Stimulated activated naive CD4-positive, alpha-beta T cell (primary cell): ENCODE measurements around the gene C20orf141.
"Not testable (repeated sequence)": the region's sequence is repeated elsewhere in the genome, so short reads cannot be mapped to it uniquely, and the experiment has no call there.

ENCODE experiments used
- DNase-seq, 6 experiments: peaks; one replicate each; lab custom pipeline; 2025; lab: John Stamatoyannopoulos, UW

Gene C20orf141

GRCh38 chr20:2799688-2800520 lies 14.9 kb upstream of the C20orf141 start:
- no peak for DNase-seq

- peak in 1 of 6 experiments; percentile 6 for DNase-seq
Observed at GRCh38 chr20:2800521-2801285, 14.1 kb upstream of the C20orf141 start, which contains the start of gene CPXM1. Gene CPXM1 (minus strand): TSS chr20:2800627. CDS start chr20:2800572, 55 bp downstream.

- no peak for DNase-seq
Observed at GRCh38 chr20:2801286-2801728, 13.5 kb upstream of the C20orf141 start.

GRCh38 chr20:2804041-2804828 lies 10.6 kb upstream of the C20orf141 start:
- no peak for DNase-seq

- DNase-seq, result no peak
Observed at GRCh38 chr20:2804852-2805688, 9.7 kb upstream of the C20orf141 start.

- DNase-seq, result no peak
Observed at GRCh38 chr20:2805689-2806350, 9.0 kb upstream of the C20orf141 start.

- no peak for DNase-seq
Observed at GRCh38 chr20:2806351-2806701, 8.5 kb upstream of the C20orf141 start.

GRCh38 chr20:2807019-2807418 lies 7.8 kb upstream of the C20orf141 start:
- peak in 2 of 6 experiments; percentile 4 to 43 for DNase-seq

GRCh38 chr20:2807929-2808328 lies 6.9 kb upstream of the C20orf141 start:
- not testable (repeated sequence) for DNase-seq

GRCh38 chr20:2809690-2810089 lies 5.1 kb upstream of the C20orf141 start:
- no peak for DNase-seq

GRCh38 chr20:2812189-2812588 lies 2.6 kb upstream of the C20orf141 start:
- no peak for DNase-seq

- no peak for DNase-seq
Observed at GRCh38 chr20:2814076-2814475, 711 bp upstream of the C20orf141 start.

- DNase-seq, result no peak
Observed at GRCh38 chr20:2815242-2815900, 584 bp downstream of the C20orf141 start.

- DNase-seq, result no peak
Observed at GRCh38 chr20:2816030-2816582, 1.3 kb downstream of the C20orf141 start, which contains the start of gene TMEM239. Gene TMEM239 (plus strand): TSS chr20:2816364. CDS start chr20:2816555, 191 bp downstream.

- no peak for DNase-seq
Observed at GRCh38 chr20:2816583-2817340, 2.0 kb downstream of the C20orf141 start.

- no peak for DNase-seq
Observed at GRCh38 chr20:2817341-2817726, 2.5 kb downstream of the C20orf141 start.

- DNase-seq, result no peak
Observed at GRCh38 chr20:2817891-2818595, 3.3 kb downstream of the C20orf141 start.
